ENCODE results near the gene SRF.

SRF gene

GRCh38 chr6:43142101-43142500, 29.0 kb upstream of the SRF start:
- ATAC-seq (ENCODE audit: low read depth), result no peak
- H3K27ac ChIP-seq (ENCODE audit: poor library complexity, severe bottlenecking), result no peak overlapping the region
- DNase-seq (ENCODE audit: low spot score), result no peak
- H3K27me3 ChIP-seq (ENCODE audit: insufficient read depth, poor library complexity, severe bottlenecking), result no peaks in the 10 kb centered on the region
- no peaks in the 10 kb centered on the region for H3K9me3 ChIP-seq (ENCODE audit: severe bottlenecking)
- no peak overlapping the region for H3K4me3 ChIP-seq (ENCODE audit: severe bottlenecking)
- TF ChIP-seq CTCF (IDR thresholded peaks at IDR 0.05; ENCODE audit: poor library complexity, severe bottlenecking), result no peak
- H3K4me1 ChIP-seq (ENCODE audit: insufficient read depth, poor library complexity, severe bottlenecking), result peaks cover 7% of the 10 kb centered on the region
- H3K36me3 ChIP-seq (ENCODE audit: low read depth), result peaks cover 9% of the 10 kb centered on the region; the same call in 1 of the 2 replicates

GRCh38 chr6:43143235-43144128, 27.6 kb upstream of the SRF start:
- TF ChIP-seq CTCF (IDR thresholded peaks at IDR 0.05; ENCODE audit: poor library complexity, severe bottlenecking), result peak; percentile 90
- no peaks in the 10 kb centered on the region for H3K9me3 ChIP-seq (ENCODE audit: severe bottlenecking)
- no peak for DNase-seq (ENCODE audit: low spot score)
- H3K27me3 ChIP-seq (ENCODE audit: insufficient read depth, poor library complexity, severe bottlenecking), result no peaks in the 10 kb centered on the region
- peak overlapping the region; percentile 21 for H3K27ac ChIP-seq (ENCODE audit: poor library complexity, severe bottlenecking)
- peak; percentile 87 for ATAC-seq (ENCODE audit: low read depth)
- peaks cover 7% of the 10 kb centered on the region for H3K4me1 ChIP-seq (ENCODE audit: insufficient read depth, poor library complexity, severe bottlenecking)
- H3K4me3 ChIP-seq (ENCODE audit: severe bottlenecking), result no peak overlapping the region
- H3K36me3 ChIP-seq (ENCODE audit: low read depth), result peaks cover 12% of the 10 kb centered on the region; the same call in 1 of the 2 replicates

GRCh38 chr6:43144879-43145278, 26.2 kb upstream of the SRF start:
- no peak for TF ChIP-seq CTCF (IDR thresholded peaks at IDR 0.05; ENCODE audit: poor library complexity, severe bottlenecking)
- Histone ChIP-seq H3K27ac (ENCODE audit: poor library complexity, severe bottlenecking) (peak overlapping the region; percentile 21), H3K4me1 (ENCODE audit: insufficient read depth, poor library complexity, severe bottlenecking) (peaks cover 7% of the 10 kb centered on the region), H3K36me3 (ENCODE audit: low read depth) (peaks cover 12% of the 10 kb centered on the region; the same call in 1 of the 2 replicates), H3K9me3 (ENCODE audit: severe bottlenecking) (no peaks in the 10 kb centered on the region), H3K27me3 (ENCODE audit: insufficient read depth, poor library complexity, severe bottlenecking) (no peaks in the 10 kb centered on the region), H3K4me3 (ENCODE audit: severe bottlenecking) (no peak overlapping the region)
- peak; percentile 41 for ATAC-seq (ENCODE audit: low read depth)
- DNase-seq (ENCODE audit: low spot score), result no peak

- ATAC-seq (ENCODE audit: low read depth), result no peak
- H3K27ac ChIP-seq (ENCODE audit: poor library complexity, severe bottlenecking), result no peak overlapping the region
Observed at GRCh38 chr6:43146261-43146660, 24.8 kb upstream of the SRF start.

More at GRCh38 chr6:43146261-43146660, 24.8 kb upstream of the SRF start:
- TF ChIP-seq CTCF (IDR thresholded peaks at IDR 0.05; ENCODE audit: poor library complexity, severe bottlenecking), result no peak
- Histone ChIP-seq H3K4me1 (ENCODE audit: insufficient read depth, poor library complexity, severe bottlenecking) (peaks cover 7% of the 10 kb centered on the region), H3K9me3 (ENCODE audit: severe bottlenecking) (no peaks in the 10 kb centered on the region), H3K4me3 (ENCODE audit: severe bottlenecking) (no peak overlapping the region), H3K27me3 (ENCODE audit: insufficient read depth, poor library complexity, severe bottlenecking) (no peaks in the 10 kb centered on the region), H3K36me3 (ENCODE audit: low read depth) (peaks cover 12% of the 10 kb centered on the region; the same call in 1 of the 2 replicates)
- DNase-seq (ENCODE audit: low spot score), result no peak

All from RWPE2 (cell line).